Measurements from ENCODE around the gene TAOK2.

- TF ChIP-seq CTCF (IDR thresholded peaks at IDR 0.05 in 4 of 5, conservative IDR thresholded peaks at IDR 0.05 in 1 of 5), result no peak
- no peak for TF ChIP-seq POLR2A (IDR thresholded peaks at IDR 0.05)
These were observed 5.0 kb downstream of the TAOK2 start for GRCh38 chr16:29978564-29979270.

Measured in gastrocnemius medialis (tissue), 4 donors.